Glutamatergic neuron (in vitro differentiated cells): ENCODE measurements around the gene ADARB1. TPM values are rescaled to one million over a fixed set of nuclear protein-coding genes. Genes with fewer than 3 reads are reported as not detected.
A peak's percentile ranks its signal among the peaks of the same experiment; 100 is the strongest.

Experiments
- DNase-seq: peaks from one replicate; pipeline ENCODE4 v3.0.0; 2022
- H3K27ac Mint-ChIP-seq: one replicate; pipeline ENCODE4 v1.8.0; 2020; ENCODE audit warnings: mild to moderate bottlenecking, mixed read lengths, inconsistent platforms; ENCODE audit not compliant: unreplicated experiment
- H3K27me3 Mint-ChIP-seq: one replicate; pipeline ENCODE4 v1.8.0; 2020; ENCODE audit warnings: mild to moderate bottlenecking, moderate library complexity, mixed read lengths, inconsistent platforms; ENCODE audit not compliant: unreplicated experiment
- H3K36me3 Mint-ChIP-seq: one replicate; pipeline ENCODE4 v1.8.0; 2020; ENCODE audit warnings: mild to moderate bottlenecking, mixed read lengths, inconsistent platforms; ENCODE audit not compliant: unreplicated experiment
- H3K4me1 Mint-ChIP-seq: one replicate; pipeline ENCODE4 v1.8.0; 2020; ENCODE audit warnings: mild to moderate bottlenecking, low read depth, mixed read lengths, inconsistent platforms; ENCODE audit not compliant: unreplicated experiment
- H3K4me3 Mint-ChIP-seq: one replicate; pipeline ENCODE4 v1.8.0; 2020; ENCODE audit warnings: mild to moderate bottlenecking, mixed read lengths, inconsistent platforms; ENCODE audit not compliant: unreplicated experiment
- H3K9me3 Mint-ChIP-seq: one replicate; pipeline ENCODE4 v1.8.0; 2020; ENCODE audit warnings: mild to moderate bottlenecking, moderate library complexity, mixed read lengths, inconsistent platforms; ENCODE audit not compliant: unreplicated experiment
- total RNA-seq: library from RNA; stranded (reverse); fragmentation: NEBNext Ultra II Directional; extraction: Animal tissue kit (Norgen Biotek cat#: 25700); gene quantifications from one replicate; pipeline ENCODE4 v1.2.1, GENCODE V29; 2021; ENCODE audit not compliant: unreplicated experiment
- TF ChIP-seq, protein P1 (sequence below): fragments of 200-600 bp; sonication (generic); IDR thresholded peaks from one replicate; pipeline ENCODE4 v1.5.0; 2021; ENCODE audit not compliant: partially characterized antibody, unreplicated experiment

ADARB1 gene
- total RNA-seq, 1 donor from 2014 or later: 49.2 TPM

GRCh38 chr21:45264146-45264911, 189.9 kb downstream of the ADARB1 start:
- Mint-ChIP-seq H3K4me1 (peaks cover 3% of the 10 kb centered on the region), H3K4me3 (no peak overlapping the region), H3K36me3 (peaks cover 14% of the 10 kb centered on the region), H3K27me3 (peaks cover 4% of the 10 kb centered on the region), H3K9me3 (peaks cover 7% of the 10 kb centered on the region), H3K27ac (no peak overlapping the region)
- no peak for DNase-seq
- TF ChIP-seq, protein P1, sequence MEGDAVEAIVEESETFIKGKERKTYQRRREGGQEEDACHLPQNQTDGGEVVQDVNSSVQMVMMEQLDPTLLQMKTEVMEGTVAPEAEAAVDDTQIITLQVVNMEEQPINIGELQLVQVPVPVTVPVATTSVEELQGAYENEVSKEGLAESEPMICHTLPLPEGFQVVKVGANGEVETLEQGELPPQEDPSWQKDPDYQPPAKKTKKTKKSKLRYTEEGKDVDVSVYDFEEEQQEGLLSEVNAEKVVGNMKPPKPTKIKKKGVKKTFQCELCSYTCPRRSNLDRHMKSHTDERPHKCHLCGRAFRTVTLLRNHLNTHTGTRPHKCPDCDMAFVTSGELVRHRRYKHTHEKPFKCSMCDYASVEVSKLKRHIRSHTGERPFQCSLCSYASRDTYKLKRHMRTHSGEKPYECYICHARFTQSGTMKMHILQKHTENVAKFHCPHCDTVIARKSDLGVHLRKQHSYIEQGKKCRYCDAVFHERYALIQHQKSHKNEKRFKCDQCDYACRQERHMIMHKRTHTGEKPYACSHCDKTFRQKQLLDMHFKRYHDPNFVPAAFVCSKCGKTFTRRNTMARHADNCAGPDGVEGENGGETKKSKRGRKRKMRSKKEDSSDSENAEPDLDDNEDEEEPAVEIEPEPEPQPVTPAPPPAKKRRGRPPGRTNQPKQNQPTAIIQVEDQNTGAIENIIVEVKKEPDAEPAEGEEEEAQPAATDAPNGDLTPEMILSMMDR: no peak

DNA sequence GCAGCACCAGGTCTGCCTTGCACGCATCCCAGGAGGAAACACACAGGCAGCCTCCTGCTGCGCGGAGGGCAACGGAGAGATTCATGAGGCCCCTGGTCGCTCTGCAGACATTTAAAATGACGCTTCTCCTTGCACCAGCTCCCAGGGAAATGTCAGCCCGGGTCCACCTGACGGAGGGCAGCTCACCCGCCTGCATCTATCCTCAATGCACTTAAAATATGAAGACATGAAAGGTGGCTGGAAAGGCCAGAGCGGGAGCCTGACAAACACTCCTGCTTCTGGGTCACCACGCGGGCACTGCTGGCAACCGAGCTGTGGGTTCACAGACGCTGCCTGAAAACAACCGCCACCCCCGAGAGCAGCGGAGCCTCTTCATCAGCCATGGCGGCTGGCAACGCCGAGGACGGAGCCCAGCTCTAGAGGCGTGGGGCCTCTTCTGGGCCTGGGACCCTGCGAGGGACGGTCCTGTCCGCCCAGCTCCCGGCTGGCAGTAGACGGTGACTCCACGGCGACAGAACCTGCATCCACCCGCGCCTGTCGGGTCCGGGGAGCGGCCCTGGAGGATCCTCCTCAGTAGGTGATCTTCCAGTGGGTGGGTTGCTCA, 190.6 kb downstream of the ADARB1 start:
- H3K36me3 Mint-ChIP-seq: peaks cover 14% of the 10 kb centered on the region
- no peak overlapping the region for H3K4me3 Mint-ChIP-seq
- H3K27ac Mint-ChIP-seq: no peak overlapping the region
- peaks cover 7% of the 10 kb centered on the region for H3K9me3 Mint-ChIP-seq
- peaks cover 4% of the 10 kb centered on the region for H3K27me3 Mint-ChIP-seq
- peaks cover 3% of the 10 kb centered on the region for H3K4me1 Mint-ChIP-seq
- TF ChIP-seq, protein P1: no peak
- DNase-seq: no peak

DNA sequence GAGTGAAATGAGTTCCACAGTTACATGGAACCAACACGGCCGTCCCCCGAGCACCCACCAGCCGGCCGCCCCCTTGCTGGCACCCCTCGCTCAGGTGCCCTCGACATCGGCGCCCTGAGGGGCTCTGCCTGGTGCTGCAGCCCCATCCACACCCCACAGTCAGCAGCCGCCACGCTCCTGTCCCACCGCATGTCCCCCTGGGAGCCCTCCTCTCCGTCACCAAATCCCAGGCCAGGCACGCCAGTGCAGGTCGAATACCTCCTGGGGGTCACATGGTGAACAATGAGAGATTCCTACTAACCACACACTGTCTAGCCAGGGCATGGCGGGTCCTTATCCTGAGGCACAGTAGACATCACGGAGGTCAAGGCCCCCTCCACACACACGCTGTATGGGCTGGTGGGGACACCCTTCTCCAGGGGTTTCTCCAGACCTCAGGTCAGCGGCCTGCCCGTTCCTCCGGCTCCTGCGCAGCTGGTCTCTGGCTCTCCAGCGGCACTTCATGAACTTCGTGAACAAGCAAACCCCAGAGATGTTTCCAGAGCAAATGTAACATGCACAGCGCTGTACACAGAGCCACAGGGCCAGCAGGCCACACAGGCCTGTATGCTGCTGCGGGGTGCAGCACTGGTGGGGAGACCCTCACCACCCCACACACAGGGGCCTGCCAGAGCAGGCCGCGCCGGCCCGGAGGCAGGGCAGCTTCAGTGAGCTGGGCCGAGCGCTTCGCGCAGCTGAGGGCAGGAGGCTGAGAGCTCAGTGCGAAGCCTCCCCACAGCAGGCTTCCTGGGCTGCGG, 191.5 kb downstream of the ADARB1 start:
- H3K36me3 Mint-ChIP-seq: peaks cover 14% of the 10 kb centered on the region
- H3K9me3 Mint-ChIP-seq: peaks cover 9% of the 10 kb centered on the region
- peaks cover 3% of the 10 kb centered on the region for H3K4me1 Mint-ChIP-seq
- TF ChIP-seq, protein P1: no peak
- no peak overlapping the region for H3K4me3 Mint-ChIP-seq
- DNase-seq: no peak
- no peak overlapping the region for H3K27ac Mint-ChIP-seq
- H3K27me3 Mint-ChIP-seq: peaks cover 4% of the 10 kb centered on the region

GRCh38 chr21:45266518-45267389, 192.4 kb downstream of the ADARB1 start:
- TF ChIP-seq, protein P1: no peak
- Mint-ChIP-seq H3K4me1 (peaks cover 3% of the 10 kb centered on the region), H3K9me3 (peaks cover 14% of the 10 kb centered on the region), H3K4me3 (no peak overlapping the region), H3K36me3 (peaks cover 14% of the 10 kb centered on the region), H3K27me3 (peaks cover 4% of the 10 kb centered on the region), H3K27ac (peak overlapping the region; percentile 28)
- no peak for DNase-seq
